NT2/D1 (cell line): Measurements from ENCODE around the gene LCOR.

Source experiments
- YY1 ChIP-seq: IDR thresholded peaks from 2 replicates; pipeline ENCODE4 v1.6.1; 2011; ENCODE audit not compliant: insufficient read length, insufficient read depth
- ZNF274 ChIP-seq: IDR thresholded peaks from 2 replicates; pipeline ENCODE4 v1.6.1; 2011; ENCODE audit warnings: mild to moderate bottlenecking, low read depth, low read length

DNA sequence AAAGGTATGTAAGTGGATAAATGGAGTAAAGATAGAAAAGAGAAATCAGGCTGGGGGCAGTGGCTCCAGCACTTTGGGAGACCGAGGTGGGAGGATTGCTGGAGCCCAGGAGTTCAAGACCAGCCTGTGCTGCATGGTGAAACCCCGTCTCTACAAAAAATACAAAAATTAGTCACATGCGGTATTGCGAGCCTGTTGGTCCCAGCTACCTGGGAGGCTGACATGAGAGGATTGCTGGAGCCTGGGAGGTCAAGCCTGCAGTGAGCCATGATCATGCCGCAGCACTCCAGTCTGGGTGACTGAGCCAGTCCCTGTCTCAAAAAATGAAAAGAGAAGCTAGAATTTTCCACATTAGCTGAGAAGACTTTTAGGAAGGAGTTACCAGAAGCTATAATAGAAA is 14.8 kb downstream of the LCOR start:
- TF ChIP-seq ZNF274, result no peak
- TF ChIP-seq YY1, result no peak
